Left ventricle myocardium inferior (tissue), 1 donor: ENCODE results near the gene ARHGEF7. TPM values are rescaled to one million over a fixed set of nuclear protein-coding genes. Genes with fewer than 3 reads are reported as not detected.

Source experiments
- DNase-seq: peaks from one replicate; pipeline ENCODE4 v3.0.0-alpha.2; 2020
- H3K27ac ChIP-seq: fragments of 200-600 bp; replicated peaks from 2 replicates; pipeline ENCODE4 v1.8.0; 2021
- H3K27me3 ChIP-seq: fragments of 200-600 bp; 2 replicates; pipeline ENCODE4 v1.8.0; 2021; ENCODE audit warnings: low read depth
- H3K36me3 ChIP-seq: fragments of 200-600 bp; 2 replicates; pipeline ENCODE4 v1.8.0; 2021
- H3K4me1 ChIP-seq: fragments of 200-600 bp; 2 replicates; pipeline ENCODE4 v1.8.0; 2021
- H3K4me3 ChIP-seq: fragments of 200-600 bp; 2 replicates; pipeline ENCODE4 v1.8.0; 2021; ENCODE audit warnings: mild to moderate bottlenecking, moderate library complexity
- H3K9me3 ChIP-seq: fragments of 200-600 bp; replicated peaks from 2 replicates; pipeline ENCODE4 v1.8.0; 2021
- intact Hi-C: fragments of 100-400 bp; cut with micrococcal nuclease; formaldehyde crosslinking; loops from one replicate; pipeline ENCODE4 v1.11.0; 2022
- total RNA-seq: library from RNA; stranded (reverse); fragmentation: NEBNext Ultra II Directional; extraction: Animal tissue kit (Norgen Biotek cat#: 25700); gene quantifications from one replicate; pipeline ENCODE4 v1.2.1, GENCODE V29; 2021
- TF ChIP-seq, protein P1 (sequence below): fragments of 200-600 bp; IDR thresholded peaks from 2 replicates; pipeline ENCODE4 v1.8.0; 2021; ENCODE audit warnings: antibody characterized with exemption, mild to moderate bottlenecking, borderline replicate concordance
- donor health status: DM: no; HTN: yes; CAD: no; lungs with severe emphysema.

The ARHGEF7 gene
- total RNA-seq, 1 donor from 2014 or later, result 35.9 TPM

DNA sequence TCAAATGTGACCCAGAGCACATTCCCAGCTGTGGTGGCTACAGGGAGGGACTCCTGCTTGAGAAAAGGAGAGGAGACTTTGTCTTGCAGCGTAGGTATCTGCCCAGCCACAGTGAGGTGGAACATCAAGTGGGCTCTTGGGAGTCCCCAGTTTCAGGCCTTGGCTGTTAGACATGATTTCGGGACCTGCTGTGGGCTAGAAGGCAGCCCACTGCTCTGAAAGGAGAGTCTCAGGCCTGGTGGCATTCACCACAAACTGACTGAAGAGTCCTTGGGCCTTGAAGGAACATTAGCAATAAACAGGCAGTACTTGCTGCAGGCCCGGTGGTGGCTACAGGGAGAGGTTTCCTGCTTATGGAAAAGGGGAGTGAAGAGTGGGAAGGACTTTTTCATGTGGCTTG is 143.5 kb downstream of the ARHGEF7 start:
- Histone ChIP-seq H3K9me3 (peaks cover 10% of the 10 kb centered on the region), H3K4me3 (no peak overlapping the region), H3K27me3 (no peaks in the 10 kb centered on the region), H3K4me1 (peaks cover 33% of the 10 kb centered on the region), H3K27ac (no peak overlapping the region), H3K36me3 (peaks cover 49% of the 10 kb centered on the region)
- DNase-seq, result no peak
- intact Hi-C loops, result no loop called here
- TF ChIP-seq, protein P1, sequence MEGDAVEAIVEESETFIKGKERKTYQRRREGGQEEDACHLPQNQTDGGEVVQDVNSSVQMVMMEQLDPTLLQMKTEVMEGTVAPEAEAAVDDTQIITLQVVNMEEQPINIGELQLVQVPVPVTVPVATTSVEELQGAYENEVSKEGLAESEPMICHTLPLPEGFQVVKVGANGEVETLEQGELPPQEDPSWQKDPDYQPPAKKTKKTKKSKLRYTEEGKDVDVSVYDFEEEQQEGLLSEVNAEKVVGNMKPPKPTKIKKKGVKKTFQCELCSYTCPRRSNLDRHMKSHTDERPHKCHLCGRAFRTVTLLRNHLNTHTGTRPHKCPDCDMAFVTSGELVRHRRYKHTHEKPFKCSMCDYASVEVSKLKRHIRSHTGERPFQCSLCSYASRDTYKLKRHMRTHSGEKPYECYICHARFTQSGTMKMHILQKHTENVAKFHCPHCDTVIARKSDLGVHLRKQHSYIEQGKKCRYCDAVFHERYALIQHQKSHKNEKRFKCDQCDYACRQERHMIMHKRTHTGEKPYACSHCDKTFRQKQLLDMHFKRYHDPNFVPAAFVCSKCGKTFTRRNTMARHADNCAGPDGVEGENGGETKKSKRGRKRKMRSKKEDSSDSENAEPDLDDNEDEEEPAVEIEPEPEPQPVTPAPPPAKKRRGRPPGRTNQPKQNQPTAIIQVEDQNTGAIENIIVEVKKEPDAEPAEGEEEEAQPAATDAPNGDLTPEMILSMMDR, result no peak

DNA sequence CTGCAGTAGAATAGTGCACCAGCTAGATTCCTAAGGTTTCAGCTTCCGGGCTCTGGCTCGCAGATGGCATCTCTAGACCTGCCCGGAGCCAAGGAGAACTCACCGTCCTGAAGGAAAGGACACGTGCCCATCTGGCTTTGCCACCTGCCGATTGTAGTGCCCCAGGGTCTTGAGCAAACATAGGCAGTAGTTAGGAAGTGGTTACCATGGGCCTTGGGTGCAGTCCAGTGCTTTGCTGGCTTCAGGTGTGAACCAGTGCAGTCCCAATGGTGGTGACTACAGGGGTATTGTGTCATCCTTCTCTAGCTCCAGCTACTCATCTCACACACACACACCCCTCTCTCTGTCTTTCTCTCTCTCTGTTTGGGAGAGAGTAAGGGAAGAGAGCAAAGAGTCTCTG is 143.9 kb downstream of the ARHGEF7 start:
- DNase-seq, result no peak
- no peak overlapping the region for H3K4me3 ChIP-seq
- TF ChIP-seq, protein P1, result no peak
- intact Hi-C loops, result no loop called here
- H3K9me3 ChIP-seq, result peaks cover 10% of the 10 kb centered on the region
- H3K27ac ChIP-seq, result no peak overlapping the region
- peaks cover 29% of the 10 kb centered on the region for H3K4me1 ChIP-seq
- H3K27me3 ChIP-seq, result no peaks in the 10 kb centered on the region
- peaks cover 46% of the 10 kb centered on the region for H3K36me3 ChIP-seq

DNA sequence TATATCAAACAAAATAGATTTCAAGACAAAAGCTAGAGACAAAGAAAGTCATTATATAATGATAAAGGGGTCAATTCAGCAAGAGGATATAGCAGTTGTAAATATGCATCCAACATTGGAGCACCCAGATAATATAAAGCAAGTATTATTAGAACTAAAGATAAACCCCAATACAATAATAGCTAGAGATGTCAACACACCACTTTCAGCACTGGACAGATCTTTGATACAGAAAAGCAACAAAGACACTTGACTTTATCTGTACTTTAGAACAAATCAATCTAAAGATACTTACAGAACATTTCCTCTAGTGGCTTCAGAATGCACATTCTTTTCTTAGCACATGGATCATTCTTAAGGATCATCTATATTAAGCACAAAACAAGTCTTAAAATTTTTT is 146.2 kb downstream of the ARHGEF7 start:
- DNase-seq, result no peak
- Histone ChIP-seq H3K27me3 (no peaks in the 10 kb centered on the region), H3K9me3 (peaks cover 10% of the 10 kb centered on the region), H3K27ac (no peak overlapping the region), H3K4me1 (peaks cover 34% of the 10 kb centered on the region), H3K4me3 (no peak overlapping the region), H3K36me3 (peaks cover 34% of the 10 kb centered on the region)
- intact Hi-C loops, result no loop called here
- TF ChIP-seq, protein P1, result no peak

DNA sequence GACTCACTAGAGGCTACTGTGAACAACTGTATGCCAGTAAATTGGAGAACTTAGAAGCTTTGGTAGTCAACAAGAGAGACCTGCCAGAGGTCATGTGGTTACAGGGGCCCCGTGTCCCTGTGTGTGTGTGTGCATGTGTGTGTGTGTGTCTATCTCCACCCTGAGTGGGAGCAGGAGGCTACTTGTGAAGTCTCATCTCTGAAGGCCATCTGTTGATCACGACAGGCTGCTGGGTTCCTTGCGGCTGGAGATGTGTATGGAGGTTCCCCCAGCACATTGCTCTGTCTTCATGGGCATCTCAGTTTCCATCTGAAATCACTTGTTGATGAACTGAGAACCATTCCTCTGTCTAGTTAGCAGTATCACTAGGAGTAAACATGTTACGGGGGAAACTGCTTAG is 147.2 kb downstream of the ARHGEF7 start:
- H3K27ac ChIP-seq, result no peak overlapping the region
- intact Hi-C loops, result no loop called here
- H3K27me3 ChIP-seq, result no peaks in the 10 kb centered on the region
- H3K9me3 ChIP-seq, result peaks cover 10% of the 10 kb centered on the region
- no peak for DNase-seq
- TF ChIP-seq, protein P1, result no peak
- no peak overlapping the region for H3K4me3 ChIP-seq
- H3K4me1 ChIP-seq, result peaks cover 34% of the 10 kb centered on the region
- peaks cover 34% of the 10 kb centered on the region for H3K36me3 ChIP-seq

DNA sequence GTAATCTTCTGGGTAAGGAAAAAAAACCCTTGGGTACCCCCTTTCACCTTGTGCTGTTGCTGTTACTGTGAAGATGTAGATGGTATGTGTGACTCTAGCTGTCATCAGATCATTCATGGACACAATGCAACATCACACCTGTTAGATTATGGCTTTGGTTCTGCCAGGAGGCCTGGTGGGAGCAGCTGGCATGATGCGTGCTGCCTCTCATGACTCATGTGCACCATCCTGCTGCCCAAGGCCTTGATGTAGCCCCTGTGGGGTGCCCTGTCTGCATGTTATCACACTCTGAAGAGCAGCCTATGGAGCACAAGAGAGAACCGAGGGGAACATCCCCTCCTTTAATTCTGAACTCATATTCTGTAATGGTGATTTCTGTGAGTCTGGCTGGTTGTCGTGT is 147.6 kb downstream of the ARHGEF7 start:
- no peaks in the 10 kb centered on the region for H3K27me3 ChIP-seq
- peaks cover 33% of the 10 kb centered on the region for H3K36me3 ChIP-seq
- no peak overlapping the region for H3K27ac ChIP-seq
- H3K9me3 ChIP-seq, result peaks cover 10% of the 10 kb centered on the region
- H3K4me3 ChIP-seq, result no peak overlapping the region
- no peak for DNase-seq
- peaks cover 34% of the 10 kb centered on the region for H3K4me1 ChIP-seq
- TF ChIP-seq, protein P1, result no peak
- intact Hi-C loops, result no loop called here

DNA sequence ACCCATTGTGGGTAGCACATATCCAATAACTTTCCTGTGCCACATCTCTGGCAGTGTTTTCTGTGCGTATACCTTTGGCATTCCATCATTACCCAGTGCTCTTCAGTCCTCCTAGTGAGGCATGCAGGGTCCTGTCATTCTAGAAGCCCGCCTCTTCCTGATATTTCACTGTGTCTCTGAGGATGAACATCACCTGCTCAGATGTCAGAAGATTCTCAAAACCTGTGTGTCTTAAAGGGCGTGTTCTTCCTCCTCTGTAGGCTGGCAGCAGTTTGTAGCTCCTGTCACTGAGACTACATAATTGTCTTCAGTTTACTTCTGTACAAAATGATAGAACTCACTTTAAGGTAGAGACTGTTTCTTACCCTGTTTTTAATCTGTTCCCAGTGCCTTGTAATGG is 148.5 kb downstream of the ARHGEF7 start:
- H3K36me3 ChIP-seq, result peaks cover 33% of the 10 kb centered on the region

More for the DNA sequence above, 148.5 kb downstream of the ARHGEF7 start:
- H3K4me1 ChIP-seq, result peaks cover 37% of the 10 kb centered on the region
- TF ChIP-seq, protein P1, result no peak
- no peak overlapping the region for H3K4me3 ChIP-seq
- H3K9me3 ChIP-seq, result peaks cover 10% of the 10 kb centered on the region
- intact Hi-C loops, result no loop called here
- no peak overlapping the region for H3K27ac ChIP-seq
- H3K27me3 ChIP-seq, result no peaks in the 10 kb centered on the region
- DNase-seq, result no peak
